NCI-H1694 (cell line): ENCODE results near the gene CYBC1.

Experiments
- DNase-seq: peaks from one replicate; lab custom pipeline; 2025; lab: John Stamatoyannopoulos, UW

Gene CYBC1

GRCh38 chr17:82408938-82409318 lies 41.6 kb downstream of the CYBC1 start:
- no peak for DNase-seq

GRCh38 chr17:82408288-82408937 lies 42.1 kb downstream of the CYBC1 start:
- DNase-seq: no peak

DNA sequence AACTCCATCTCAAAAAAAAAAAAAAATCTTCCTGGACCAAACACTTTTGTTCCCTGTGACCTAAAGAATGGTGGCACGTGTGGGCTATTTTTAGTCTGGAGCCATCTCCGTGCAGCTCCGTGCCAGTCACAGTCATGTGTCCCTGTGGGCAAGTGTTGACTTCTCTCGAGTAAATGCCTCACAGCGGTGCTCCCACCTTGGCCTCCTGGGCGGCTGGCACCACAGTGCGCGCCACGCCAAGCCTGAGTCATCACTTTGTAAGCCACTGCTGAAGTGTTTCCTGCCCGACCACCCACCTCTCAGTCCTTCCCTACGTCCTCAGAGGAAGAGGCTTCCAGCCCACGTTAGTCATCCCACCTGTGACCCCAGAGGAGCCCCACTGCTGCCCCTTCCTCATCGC lies 43.3 kb downstream of the CYBC1 start:
- no peak for DNase-seq

DNA sequence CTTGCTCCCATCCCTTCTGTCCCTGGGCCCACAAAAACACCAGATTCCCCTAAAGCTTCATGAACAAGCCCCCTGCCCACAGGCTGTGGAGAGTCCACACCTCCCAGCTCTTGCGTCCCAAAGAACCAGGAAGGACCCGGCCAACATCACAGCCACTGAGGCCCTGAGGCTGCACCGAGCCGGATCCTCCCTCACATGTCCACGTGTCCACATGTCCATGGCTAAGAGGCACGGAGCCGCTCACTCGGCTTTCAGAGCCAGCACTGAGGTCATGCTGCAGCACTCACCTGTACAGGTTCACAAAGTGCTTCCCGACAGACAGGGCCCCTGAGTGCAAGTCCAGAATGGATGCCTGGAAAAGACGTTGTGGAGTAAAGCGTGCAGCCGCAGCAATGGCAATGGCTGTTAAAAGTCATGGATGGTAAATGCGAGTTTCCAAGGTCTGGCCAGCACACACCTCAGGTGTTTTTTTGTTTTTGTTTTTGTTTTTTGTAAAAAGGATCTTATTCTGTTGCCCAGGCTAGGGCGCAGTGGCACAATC lies 44.4 kb downstream of the CYBC1 start:
- no peak for DNase-seq

DNA sequence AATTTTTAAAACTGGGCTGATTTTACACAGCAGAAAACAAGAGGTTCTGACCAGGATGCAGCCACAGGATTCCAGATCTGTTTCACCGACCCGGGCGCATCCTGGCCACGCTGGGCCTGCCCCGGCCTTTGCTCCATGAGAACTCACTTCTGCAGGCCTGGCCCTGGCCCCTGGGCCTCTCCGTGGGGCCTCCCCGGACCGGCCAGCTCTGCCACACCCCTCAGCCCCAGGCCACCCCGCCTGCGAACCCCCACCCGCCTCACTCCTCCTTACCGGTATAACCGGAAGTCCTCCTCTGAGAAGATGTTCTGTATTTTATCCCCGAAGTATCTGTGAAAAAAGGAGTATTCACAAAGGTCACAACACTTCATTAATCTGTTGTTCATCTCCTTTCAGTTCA lies 45.5 kb downstream of the CYBC1 start:
- no peak for DNase-seq

DNA sequence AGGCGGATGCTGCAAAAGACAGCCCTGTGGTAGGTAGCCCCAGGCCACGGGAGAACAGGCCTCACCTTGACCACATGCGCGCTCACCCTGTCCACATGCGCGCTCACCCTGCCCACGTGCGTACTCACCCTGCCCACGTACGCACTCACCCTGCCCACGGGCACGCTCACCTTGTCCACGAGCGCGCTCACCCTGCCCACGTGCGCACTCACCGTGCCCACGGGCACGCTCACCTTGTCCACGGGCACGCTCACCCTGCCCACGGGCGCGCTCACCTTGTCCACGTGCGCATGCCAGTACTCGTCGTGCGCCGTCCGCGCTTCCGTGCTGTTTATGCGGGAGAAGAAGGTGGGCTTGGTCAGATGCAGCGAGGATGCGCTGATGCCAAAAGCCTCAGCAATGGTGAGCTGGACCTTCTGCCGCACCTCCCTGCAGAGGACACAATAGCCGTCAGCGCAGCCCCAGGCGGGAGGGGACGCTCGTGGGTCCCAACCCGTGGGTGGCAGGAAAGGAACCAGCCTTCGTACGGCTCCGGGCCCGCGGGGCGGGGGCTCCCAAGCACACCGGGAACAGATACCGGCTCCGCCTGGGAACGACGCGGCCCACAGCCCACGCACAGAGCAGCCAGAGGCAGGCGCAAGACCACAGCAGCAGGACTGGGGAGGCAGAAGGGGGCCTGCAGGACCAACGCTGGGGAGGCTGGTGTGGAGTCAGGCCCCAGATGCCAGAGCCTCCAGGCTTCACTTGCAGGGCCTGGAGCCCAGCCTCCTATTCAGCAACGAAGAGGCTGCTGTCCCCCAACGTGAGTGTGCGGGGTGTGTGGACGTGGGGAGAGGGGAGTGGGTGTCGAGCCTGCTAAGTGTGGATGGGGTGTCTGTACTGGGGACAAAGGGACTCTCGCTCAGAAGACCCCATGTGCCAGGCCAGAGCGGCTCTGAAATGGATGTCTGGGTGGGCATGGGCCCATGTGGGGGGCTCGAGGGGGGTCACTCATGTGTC lies 46.6 kb downstream of the CYBC1 start:
- DNase-seq: no peak

- DNase-seq: no peak
Measured at GRCh38 chr17:82402865-82403264, 47.7 kb downstream of the CYBC1 start.

DNA sequence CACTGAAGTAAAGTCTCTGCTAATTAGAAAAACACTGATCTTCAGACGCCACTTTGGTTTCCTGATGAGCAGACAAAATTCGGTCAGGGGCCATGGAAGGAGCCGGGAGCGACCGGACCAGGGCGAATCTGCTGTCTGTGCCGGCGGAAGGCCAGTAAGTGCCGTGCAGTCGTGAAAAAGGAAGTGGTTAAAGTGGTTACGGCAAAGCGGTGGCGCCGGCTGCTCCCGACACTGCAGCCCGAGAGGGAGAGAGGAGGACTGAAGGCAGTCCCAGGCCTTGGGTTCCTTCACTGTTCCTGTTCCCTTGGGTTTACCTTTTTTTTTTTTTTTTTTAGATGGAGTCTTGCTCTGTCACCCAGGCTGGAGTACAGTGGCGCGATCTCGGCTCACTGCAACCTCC lies 49.7 kb downstream of the CYBC1 start:
- DNase-seq: no peak

DNA sequence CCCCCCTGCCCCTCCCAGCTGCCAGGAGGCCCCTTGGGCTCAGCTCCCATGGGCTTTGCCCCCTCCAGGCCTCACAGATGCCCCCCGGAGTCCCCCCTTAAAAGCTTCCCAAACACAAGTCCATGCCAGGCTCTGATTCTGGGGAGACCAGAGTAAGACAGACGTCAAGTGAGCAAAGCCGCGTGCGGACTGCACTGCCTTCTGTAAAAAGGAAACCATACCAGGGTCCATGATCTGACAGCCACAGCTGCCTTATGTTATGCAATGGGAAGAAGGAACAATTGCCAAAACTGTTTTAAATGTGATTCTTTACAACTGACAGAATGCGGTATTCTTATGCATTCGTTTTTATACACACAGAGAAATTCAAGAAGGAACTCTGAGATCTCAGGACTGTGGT lies 50.3 kb downstream of the CYBC1 start:
- DNase-seq: no peak

DNA sequence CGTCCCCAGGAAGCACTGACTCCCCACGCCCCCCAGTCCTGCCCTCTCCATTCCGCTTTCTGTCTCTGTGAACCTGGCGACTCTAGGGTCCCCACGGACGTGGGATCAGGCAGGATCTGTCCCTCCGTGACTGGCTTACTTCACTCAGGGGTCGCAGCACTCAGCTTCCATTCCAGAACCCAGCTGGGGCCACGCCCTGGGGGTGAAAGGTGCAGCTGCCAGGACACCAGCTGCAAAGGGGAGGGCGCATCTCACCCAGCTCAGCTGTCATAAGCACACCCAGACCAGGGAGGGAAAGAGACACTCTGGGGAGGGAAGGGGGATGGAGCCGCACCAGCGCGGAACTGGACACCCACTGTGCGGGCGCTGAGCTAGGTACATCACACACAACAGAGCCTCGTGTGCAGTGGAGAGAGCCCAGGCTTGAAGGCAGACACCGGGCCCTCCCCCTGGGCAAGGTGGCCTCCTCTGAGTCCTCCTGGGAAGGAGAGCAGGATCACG lies 50.9 kb downstream of the CYBC1 start:
- peak; percentile 43 for DNase-seq

DNA sequence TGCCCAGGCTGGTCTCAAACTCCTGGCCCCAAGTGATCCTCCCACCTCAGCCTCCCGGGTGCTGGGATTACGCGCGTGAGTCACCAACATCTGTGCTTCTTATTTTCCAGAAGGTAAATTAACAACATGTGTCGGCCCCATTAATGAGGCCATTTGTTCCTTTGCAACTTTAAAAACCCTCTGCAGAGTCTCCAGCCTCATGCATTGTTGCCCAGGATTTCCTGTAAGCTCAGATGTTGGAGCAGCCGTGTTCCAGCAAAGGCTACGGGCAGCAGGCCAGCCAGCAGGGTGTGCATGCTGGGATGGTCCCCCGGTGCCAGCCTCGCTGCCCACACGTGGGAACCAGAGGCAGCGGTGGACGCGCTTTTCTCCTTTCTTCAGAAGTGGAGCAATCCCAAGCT lies 51.5 kb downstream of the CYBC1 start:
- peak; percentile 98 for DNase-seq

- no peak for DNase-seq
Measured at GRCh38 chr17:82397449-82398335, 52.9 kb downstream of the CYBC1 start.

DNA sequence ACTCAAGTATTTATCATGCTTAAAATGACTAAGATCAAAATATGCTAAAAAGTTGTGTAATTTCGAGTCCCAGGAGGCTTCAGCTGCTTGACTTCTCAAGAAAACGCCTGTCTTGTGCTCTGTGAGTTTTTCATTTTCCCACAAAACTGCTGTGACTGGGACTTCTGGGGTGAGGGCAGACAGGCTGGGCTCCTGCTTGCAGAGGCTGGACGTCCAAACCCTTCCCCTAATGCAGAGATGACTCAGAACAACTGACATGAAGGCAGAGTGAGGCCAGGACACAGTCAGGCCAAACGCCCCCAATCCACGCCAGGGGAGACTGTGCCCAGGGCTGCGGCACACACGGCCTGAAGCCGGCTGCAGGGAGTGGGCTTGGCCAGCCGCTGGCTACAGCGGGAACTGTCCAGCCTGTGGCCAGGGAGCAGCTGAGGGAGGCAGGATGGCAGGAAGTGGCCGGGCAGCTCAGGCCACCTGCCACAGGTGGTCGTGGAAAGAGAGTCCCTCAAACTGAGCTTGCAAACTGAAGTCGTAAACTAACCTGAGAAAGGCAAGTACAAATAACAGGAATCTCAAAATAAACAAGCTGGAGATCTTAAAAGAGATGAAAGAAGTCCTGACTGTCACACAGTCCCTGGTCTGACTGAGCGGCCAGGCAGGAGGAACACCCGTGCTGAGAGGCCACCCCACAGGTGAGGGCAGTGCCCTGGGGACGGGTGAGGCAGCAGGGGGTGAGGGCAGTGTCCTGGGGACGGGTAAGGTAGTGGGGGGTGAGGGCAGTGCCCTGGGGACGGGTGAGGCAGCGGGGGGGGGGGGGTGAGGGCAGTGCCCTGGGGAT lies 53.7 kb downstream of the CYBC1 start:
- no peak for DNase-seq

DNA sequence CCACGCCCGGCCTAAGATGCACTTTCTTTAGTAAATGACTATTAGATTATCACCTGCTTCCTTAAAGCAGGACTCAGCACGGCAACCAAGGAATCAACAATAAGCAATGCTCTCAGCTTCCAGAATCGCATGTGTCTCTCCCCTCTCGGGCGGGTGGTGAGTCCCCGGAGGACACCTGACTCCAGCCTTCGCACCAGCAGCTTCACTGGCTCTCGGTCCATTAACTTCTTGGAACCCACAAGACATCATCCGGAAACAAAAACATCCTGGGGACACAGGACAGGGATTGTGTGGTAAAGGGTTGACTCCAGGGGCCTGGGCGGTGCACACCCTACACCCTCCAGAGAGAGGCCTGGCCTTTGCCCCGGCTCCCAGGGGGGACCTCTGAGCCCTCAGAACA lies 56.3 kb downstream of the CYBC1 start:
- DNase-seq: no peak

GRCh38 chr17:82392941-82393340 lies 57.6 kb downstream of the CYBC1 start:
- DNase-seq: no peak
